Uterus (tissue), 2 donors: Measurements from ENCODE around the gene DNAJB1.

ENCODE experiments used
- POLR2A ChIP-seq, 2 donors: fragments of 450-650 bp; IDR thresholded peaks; one replicate each; pipeline ENCODE4 v1.6.1; 2016; ENCODE audit warnings: antibody characterized with exemption in 2 of 2, mild to moderate bottlenecking in 1 of 2, moderate library complexity in 1 of 2
- TF ChIP-seq, protein P1 (sequence below), 4 experiments: fragments of 200-600 bp in 2 of 4; fragments of 450-650 bp in 2 of 4; sonication (generic) in 2 of 4; IDR thresholded peaks; one replicate each; pipeline ENCODE4 v1.5.1; 2016 to 2019; ENCODE audit warnings: antibody characterized with exemption in 4 of 4, mild to moderate bottlenecking in 2 of 4, moderate library complexity in 1 of 4

DNA sequence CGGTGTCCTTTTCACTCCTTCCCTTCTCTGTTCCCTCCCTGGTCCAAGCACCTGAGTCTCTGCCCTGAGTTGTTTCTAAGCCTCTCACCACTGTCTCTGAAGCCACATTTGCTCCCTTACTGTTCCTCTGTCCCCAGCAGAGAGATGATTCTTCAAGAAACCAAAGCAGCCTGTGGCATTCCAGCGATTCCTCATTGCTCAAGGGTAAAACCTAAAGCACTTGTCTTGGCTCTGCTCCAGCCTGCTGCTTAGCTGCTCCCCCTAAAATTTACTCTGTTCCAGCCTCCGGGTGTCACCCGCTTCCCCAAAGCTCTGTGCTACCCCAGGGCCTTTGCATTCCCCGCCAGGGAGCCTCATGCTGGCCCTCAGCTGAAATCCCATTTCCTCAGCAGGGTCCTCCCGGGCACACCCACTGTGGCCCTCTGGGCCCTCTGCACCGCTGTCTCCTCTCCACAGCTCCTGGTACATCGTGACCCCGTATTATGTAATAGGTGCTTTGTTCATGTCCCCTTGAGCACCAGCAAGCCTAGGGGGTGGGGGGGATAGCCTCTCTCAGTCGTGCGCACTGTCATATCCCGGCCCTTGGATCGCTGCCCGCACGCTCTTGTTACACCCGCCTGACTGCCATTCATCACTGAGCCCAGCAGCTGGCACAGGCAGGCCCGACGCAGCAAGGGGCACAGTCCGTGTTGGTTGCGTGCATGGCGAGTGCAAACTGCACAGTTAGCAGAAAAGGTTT, 26.9 kb upstream of the DNAJB1 start:
- TF ChIP-seq, protein P1, sequence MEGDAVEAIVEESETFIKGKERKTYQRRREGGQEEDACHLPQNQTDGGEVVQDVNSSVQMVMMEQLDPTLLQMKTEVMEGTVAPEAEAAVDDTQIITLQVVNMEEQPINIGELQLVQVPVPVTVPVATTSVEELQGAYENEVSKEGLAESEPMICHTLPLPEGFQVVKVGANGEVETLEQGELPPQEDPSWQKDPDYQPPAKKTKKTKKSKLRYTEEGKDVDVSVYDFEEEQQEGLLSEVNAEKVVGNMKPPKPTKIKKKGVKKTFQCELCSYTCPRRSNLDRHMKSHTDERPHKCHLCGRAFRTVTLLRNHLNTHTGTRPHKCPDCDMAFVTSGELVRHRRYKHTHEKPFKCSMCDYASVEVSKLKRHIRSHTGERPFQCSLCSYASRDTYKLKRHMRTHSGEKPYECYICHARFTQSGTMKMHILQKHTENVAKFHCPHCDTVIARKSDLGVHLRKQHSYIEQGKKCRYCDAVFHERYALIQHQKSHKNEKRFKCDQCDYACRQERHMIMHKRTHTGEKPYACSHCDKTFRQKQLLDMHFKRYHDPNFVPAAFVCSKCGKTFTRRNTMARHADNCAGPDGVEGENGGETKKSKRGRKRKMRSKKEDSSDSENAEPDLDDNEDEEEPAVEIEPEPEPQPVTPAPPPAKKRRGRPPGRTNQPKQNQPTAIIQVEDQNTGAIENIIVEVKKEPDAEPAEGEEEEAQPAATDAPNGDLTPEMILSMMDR (IDR thresholded peaks at IDR 0.05), result no peak
- no peak for TF ChIP-seq POLR2A (IDR thresholded peaks at IDR 0.05)
